Measurements from ENCODE around the gene GALT. TPM values are rescaled to one million over a fixed set of nuclear protein-coding genes. Genes with fewer than 3 reads are reported as not detected.
A peak's percentile ranks its signal among the peaks of the same experiment; 100 is the strongest.

Gene GALT
- total and polyA plus RNA-seq, 2 donors (not counting 1 experiment from before 2014, with no cell fraction given), result 20.1 to 29.1 TPM

DNA sequence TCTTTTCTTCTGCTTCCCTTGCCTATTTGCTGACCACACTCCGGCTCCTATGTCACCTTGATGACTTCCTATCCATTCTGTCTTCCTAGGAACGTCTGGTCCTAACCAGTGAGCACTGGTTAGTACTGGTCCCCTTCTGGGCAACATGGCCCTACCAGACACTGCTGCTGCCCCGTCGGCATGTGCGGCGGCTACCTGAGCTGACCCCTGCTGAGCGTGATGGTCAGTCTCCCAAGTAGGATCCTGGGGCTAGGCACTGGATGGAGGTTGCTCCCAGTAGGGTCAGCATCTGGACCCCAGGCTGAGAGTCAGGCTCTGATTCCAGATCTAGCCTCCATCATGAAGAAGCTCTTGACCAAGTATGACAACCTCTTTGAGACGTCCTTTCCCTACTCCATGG, 2.2 kb downstream of the GALT start:
- no peaks in the 10 kb centered on the region for H3K9me3 ChIP-seq (ENCODE audit: control insufficient read depth, insufficient read depth, low read depth, low read length)
- peaks cover 30% of the 10 kb centered on the region for H3K4me1 ChIP-seq (ENCODE audit: control insufficient read depth, extremely low read depth, insufficient read depth, low read length)
- no peak overlapping the region for H2AFZ ChIP-seq (ENCODE audit: low read length)
- H3K27me3 ChIP-seq (ENCODE audit: control insufficient read depth, insufficient read depth, low read length), result no peaks in the 10 kb centered on the region
- H3K4me2 ChIP-seq (ENCODE audit: extremely low read depth, insufficient read depth, low read length), result no peak overlapping the region
- DNase-seq (ENCODE audit: low read depth in 2 of 2), result no peak
- peaks cover 6% of the 10 kb centered on the region for H3K36me3 ChIP-seq (ENCODE audit: control insufficient read depth, insufficient read depth, low read length)
- no peaks in the 10 kb centered on the region for H4K20me1 ChIP-seq (ENCODE audit: control insufficient read depth, extremely low read depth, insufficient read depth, low read length)
- H3K4me3 ChIP-seq (replicated peaks in 1 of 4; ENCODE audit: control extremely low read depth in 1 of 4, insufficient read depth in 1 of 4, low read depth in 3 of 4, low read length in 4 of 4), result no peak overlapping the region
- TF ChIP-seq EZH2 (IDR thresholded peaks at IDR 0.05; ENCODE audit: low read length, missing control alignments), result no peak
- TF ChIP-seq, protein P1, sequence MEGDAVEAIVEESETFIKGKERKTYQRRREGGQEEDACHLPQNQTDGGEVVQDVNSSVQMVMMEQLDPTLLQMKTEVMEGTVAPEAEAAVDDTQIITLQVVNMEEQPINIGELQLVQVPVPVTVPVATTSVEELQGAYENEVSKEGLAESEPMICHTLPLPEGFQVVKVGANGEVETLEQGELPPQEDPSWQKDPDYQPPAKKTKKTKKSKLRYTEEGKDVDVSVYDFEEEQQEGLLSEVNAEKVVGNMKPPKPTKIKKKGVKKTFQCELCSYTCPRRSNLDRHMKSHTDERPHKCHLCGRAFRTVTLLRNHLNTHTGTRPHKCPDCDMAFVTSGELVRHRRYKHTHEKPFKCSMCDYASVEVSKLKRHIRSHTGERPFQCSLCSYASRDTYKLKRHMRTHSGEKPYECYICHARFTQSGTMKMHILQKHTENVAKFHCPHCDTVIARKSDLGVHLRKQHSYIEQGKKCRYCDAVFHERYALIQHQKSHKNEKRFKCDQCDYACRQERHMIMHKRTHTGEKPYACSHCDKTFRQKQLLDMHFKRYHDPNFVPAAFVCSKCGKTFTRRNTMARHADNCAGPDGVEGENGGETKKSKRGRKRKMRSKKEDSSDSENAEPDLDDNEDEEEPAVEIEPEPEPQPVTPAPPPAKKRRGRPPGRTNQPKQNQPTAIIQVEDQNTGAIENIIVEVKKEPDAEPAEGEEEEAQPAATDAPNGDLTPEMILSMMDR (conservative IDR thresholded peaks at IDR 0.05 in 1 of 2, IDR thresholded peaks at IDR 0.05 in 1 of 2; ENCODE audit: low read depth in 1 of 2, low read length in 2 of 2), result no peak
- no peak overlapping the region for H3K27ac ChIP-seq (ENCODE audit: insufficient read depth, low read length)
- H3K9ac ChIP-seq (ENCODE audit: insufficient read depth, low read length), result no peak overlapping the region
- H3K79me2 ChIP-seq (ENCODE audit: control insufficient read depth, insufficient read depth, low read length), result peaks cover 10% of the 10 kb centered on the region

DNA sequence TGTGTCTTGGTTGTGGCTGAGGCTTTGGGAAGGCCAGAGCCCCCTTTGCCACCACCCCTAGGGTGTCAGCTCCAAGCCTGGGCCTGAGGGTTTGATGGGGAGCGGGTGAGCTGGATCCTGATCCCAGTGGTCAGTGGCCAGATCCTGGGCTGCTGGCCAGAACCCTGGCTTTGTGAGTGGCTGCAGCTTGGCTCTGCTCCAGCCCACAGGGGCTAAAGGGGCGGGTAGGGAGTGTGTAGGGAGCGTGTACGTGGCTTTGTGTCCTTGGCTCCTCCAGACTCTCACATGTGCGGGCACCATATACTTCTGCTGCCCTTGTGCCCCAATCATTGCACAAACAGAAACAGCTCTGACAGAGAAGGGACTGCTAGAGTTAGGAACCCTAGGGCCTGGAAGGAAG, 4.3 kb downstream of the GALT start:
- Histone ChIP-seq H3K79me2 (ENCODE audit: control insufficient read depth, insufficient read depth, low read length) (peaks cover 10% of the 10 kb centered on the region), H3K27me3 (ENCODE audit: control insufficient read depth, insufficient read depth, low read length) (no peaks in the 10 kb centered on the region), H3K4me1 (ENCODE audit: control insufficient read depth, extremely low read depth, insufficient read depth, low read length) (peaks cover 38% of the 10 kb centered on the region), H3K9ac (ENCODE audit: insufficient read depth, low read length) (no peak overlapping the region), H3K9me3 (ENCODE audit: control insufficient read depth, insufficient read depth, low read depth, low read length) (no peaks in the 10 kb centered on the region), H3K36me3 (ENCODE audit: control insufficient read depth, insufficient read depth, low read length) (peaks cover 6% of the 10 kb centered on the region), H4K20me1 (ENCODE audit: control insufficient read depth, extremely low read depth, insufficient read depth, low read length) (no peaks in the 10 kb centered on the region), H3K4me2 (ENCODE audit: extremely low read depth, insufficient read depth, low read length) (peak overlapping the region; percentile 93), H3K27ac (ENCODE audit: insufficient read depth, low read length) (no peak overlapping the region), H3K4me3 (replicated peaks in 1 of 4; ENCODE audit: control extremely low read depth in 1 of 4, insufficient read depth in 1 of 4, low read depth in 3 of 4, low read length in 4 of 4) (peak overlapping the region in 1 of 4 experiments; percentile 55), H2AFZ (ENCODE audit: low read length) (no peak overlapping the region)
- DNase-seq (ENCODE audit: low read depth in 2 of 2), result peak; percentile 46 to 61
- TF ChIP-seq, protein P1 (conservative IDR thresholded peaks at IDR 0.05 in 1 of 2, IDR thresholded peaks at IDR 0.05 in 1 of 2; ENCODE audit: low read depth in 1 of 2, low read length in 2 of 2), result no peak
- TF ChIP-seq EZH2 (IDR thresholded peaks at IDR 0.05; ENCODE audit: low read length, missing control alignments), result no peak

DNA sequence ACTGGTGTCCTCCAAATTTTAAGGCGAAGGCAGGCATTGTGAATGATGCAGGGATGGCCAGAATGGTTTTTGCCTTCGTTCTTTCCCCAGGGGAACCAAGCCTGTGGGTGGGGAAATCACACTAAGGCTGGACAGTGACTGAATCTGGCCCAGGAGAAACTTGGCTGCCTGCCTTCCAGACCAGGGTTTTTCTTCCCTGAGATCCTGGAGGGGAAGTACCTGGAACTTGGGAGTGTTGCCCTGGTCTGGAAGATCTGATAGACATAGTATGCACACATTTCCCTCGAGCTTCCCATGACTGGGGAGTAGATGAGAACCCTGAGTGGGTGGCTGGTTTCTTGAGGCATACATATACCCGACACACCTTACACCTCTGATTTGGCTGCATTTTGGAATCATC, 4.8 kb downstream of the GALT start:
- no peak overlapping the region for H2AFZ ChIP-seq (ENCODE audit: low read length)
- no peak overlapping the region for H3K27ac ChIP-seq (ENCODE audit: insufficient read depth, low read length)

More for the DNA sequence above, 4.8 kb downstream of the GALT start:
- no peaks in the 10 kb centered on the region for H4K20me1 ChIP-seq (ENCODE audit: control insufficient read depth, extremely low read depth, insufficient read depth, low read length)
- TF ChIP-seq EZH2 (IDR thresholded peaks at IDR 0.05; ENCODE audit: low read length, missing control alignments), result no peak
- TF ChIP-seq, protein P1 (conservative IDR thresholded peaks at IDR 0.05 in 1 of 2, IDR thresholded peaks at IDR 0.05 in 1 of 2; ENCODE audit: low read depth in 1 of 2, low read length in 2 of 2), result no peak
- H3K79me2 ChIP-seq (ENCODE audit: control insufficient read depth, insufficient read depth, low read length), result peaks cover 10% of the 10 kb centered on the region
- H3K4me3 ChIP-seq (replicated peaks in 1 of 4; ENCODE audit: control extremely low read depth in 1 of 4, insufficient read depth in 1 of 4, low read depth in 3 of 4, low read length in 4 of 4), result peak overlapping the region; percentile 43 to 55 (median 50)
- H3K36me3 ChIP-seq (ENCODE audit: control insufficient read depth, insufficient read depth, low read length), result peaks cover 6% of the 10 kb centered on the region
- H3K9ac ChIP-seq (ENCODE audit: insufficient read depth, low read length), result no peak overlapping the region
- no peaks in the 10 kb centered on the region for H3K9me3 ChIP-seq (ENCODE audit: control insufficient read depth, insufficient read depth, low read depth, low read length)
- peaks cover 38% of the 10 kb centered on the region for H3K4me1 ChIP-seq (ENCODE audit: control insufficient read depth, extremely low read depth, insufficient read depth, low read length)
- H3K27me3 ChIP-seq (ENCODE audit: control insufficient read depth, insufficient read depth, low read length), result no peaks in the 10 kb centered on the region
- DNase-seq (ENCODE audit: low read depth in 2 of 2), result peak; percentile 23 to 47
- H3K4me2 ChIP-seq (ENCODE audit: extremely low read depth, insufficient read depth, low read length), result peak overlapping the region; percentile 93
